GM18873 (cell line): ENCODE results near the gene AKNA.

Experiments used
- ATAC-seq: cut with Tn5 transposase; IDR thresholded peaks from one replicate; pipeline ENCODE4 v1.9.1; 2021; ENCODE audit warnings: mild to moderate bottlenecking, moderate library complexity, moderate number of reproducible peaks; ENCODE audit not compliant: unreplicated experiment, low FRiP score

The AKNA gene

GRCh38 chr9:114291064-114291474 is 96.7 kb downstream of the AKNA start:
- ATAC-seq, result no peak

- no peak for ATAC-seq
These were observed 97.2 kb downstream of the AKNA start for GRCh38 chr9:114290561-114290986.

- ATAC-seq, result no peak
These were observed 98.0 kb downstream of the AKNA start for GRCh38 chr9:114289571-114290481.

- no peak for ATAC-seq
These were observed 98.7 kb downstream of the AKNA start for GRCh38 chr9:114289106-114289505.

- ATAC-seq, result no peak
These were observed 99.3 kb downstream of the AKNA start for GRCh38 chr9:114288193-114289091.

GRCh38 chr9:114287763-114288192 is 100.0 kb downstream of the AKNA start:
- no peak for ATAC-seq

- no peak for ATAC-seq
These were observed 100.6 kb downstream of the AKNA start for GRCh38 chr9:114287001-114287762.

- ATAC-seq, result no peak
These were observed 101.6 kb downstream of the AKNA start for GRCh38 chr9:114286146-114286679.

GRCh38 chr9:114285166-114285867 is 102.5 kb downstream of the AKNA start:
- no peak for ATAC-seq

- ATAC-seq, result no peak
These were observed 103.3 kb downstream of the AKNA start for GRCh38 chr9:114284316-114285060.
